Left hindlimb (tissue), 1 donor: ENCODE measurements around the gene DGUOK.

ENCODE experiments used
- DNase-seq: peaks from one replicate; pipeline ENCODE4 v3.0.0-alpha.2; 2018

DGUOK gene

GRCh38 chr2:73981081-73982001 lies 54.7 kb downstream of the DGUOK start:
- DNase-seq = no peak

GRCh38 chr2:73982140-73982617 lies 55.5 kb downstream of the DGUOK start:
- no peak for DNase-seq

- DNase-seq = no peak
These were observed 56.9 kb downstream of the DGUOK start for GRCh38 chr2:73983322-73984202.

- no peak for DNase-seq
These were observed 57.7 kb downstream of the DGUOK start, which contains the start of gene TET3 for GRCh38 chr2:73984203-73984921. TSS of gene TET3 (plus strand) at chr2:73984910. CDS start at chr2:73986404, 1,494 bp downstream.

- DNase-seq = no peak
These were observed 58.2 kb downstream of the DGUOK start for GRCh38 chr2:73984922-73985307.

GRCh38 chr2:73985308-73986084 lies 58.8 kb downstream of the DGUOK start:
- DNase-seq = no peak

- no peak for DNase-seq
These were observed 59.5 kb downstream of the DGUOK start for GRCh38 chr2:73986085-73986681.

- DNase-seq = no peak
These were observed 60.6 kb downstream of the DGUOK start for GRCh38 chr2:73987109-73987947.

GRCh38 chr2:73987948-73988700 lies 61.4 kb downstream of the DGUOK start:
- no peak for DNase-seq

- no peak for DNase-seq
These were observed 63.3 kb downstream of the DGUOK start for GRCh38 chr2:73989972-73990371.

GRCh38 chr2:73990531-73990930 lies 63.9 kb downstream of the DGUOK start:
- no peak for DNase-seq

GRCh38 chr2:73992036-73992435 lies 65.4 kb downstream of the DGUOK start:
- no peak for DNase-seq

- DNase-seq = no peak
These were observed 66.7 kb downstream of the DGUOK start for GRCh38 chr2:73993376-73993775.

- no peak for DNase-seq
These were observed 67.1 kb downstream of the DGUOK start for GRCh38 chr2:73993778-73994177.

GRCh38 chr2:73994178-73994831 lies 67.6 kb downstream of the DGUOK start:
- DNase-seq = no peak

GRCh38 chr2:73995810-73996209 lies 69.1 kb downstream of the DGUOK start:
- no peak for DNase-seq

GRCh38 chr2:73997813-73998212 lies 71.1 kb downstream of the DGUOK start:
- DNase-seq = no peak

- DNase-seq = no peak
These were observed 71.8 kb downstream of the DGUOK start for GRCh38 chr2:73998451-73998850.

GRCh38 chr2:73998933-73999332 lies 72.3 kb downstream of the DGUOK start:
- no peak for DNase-seq
